Measurements from ENCODE around the gene OR10A4.

DNA sequence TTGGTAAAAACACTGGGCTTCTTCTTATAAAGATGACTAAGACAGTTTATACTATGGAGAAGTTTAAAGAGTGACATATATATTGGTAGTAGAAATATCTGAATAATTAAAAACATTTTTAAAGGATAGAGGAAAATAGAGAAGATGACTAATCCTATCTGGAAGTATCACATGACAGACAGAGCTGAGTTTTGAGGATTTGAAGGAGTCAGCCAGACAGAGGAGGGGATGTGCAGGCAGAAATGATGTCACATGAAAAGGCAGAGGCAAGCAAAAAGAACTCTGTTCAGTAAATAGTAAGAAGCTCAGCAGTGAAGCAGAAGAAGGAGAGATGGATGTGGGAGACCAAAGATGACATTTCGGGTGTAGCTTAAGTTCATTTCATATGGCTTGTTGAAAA, 12.0 kb upstream of the OR10A4 start:
- no peak for TF ChIP-seq EZH2 (IDR thresholded peaks at IDR 0.05; ENCODE audit: borderline replicate concordance, insufficient read depth, low read length, poor library complexity, severe bottlenecking)
- TF ChIP-seq, protein P1, sequence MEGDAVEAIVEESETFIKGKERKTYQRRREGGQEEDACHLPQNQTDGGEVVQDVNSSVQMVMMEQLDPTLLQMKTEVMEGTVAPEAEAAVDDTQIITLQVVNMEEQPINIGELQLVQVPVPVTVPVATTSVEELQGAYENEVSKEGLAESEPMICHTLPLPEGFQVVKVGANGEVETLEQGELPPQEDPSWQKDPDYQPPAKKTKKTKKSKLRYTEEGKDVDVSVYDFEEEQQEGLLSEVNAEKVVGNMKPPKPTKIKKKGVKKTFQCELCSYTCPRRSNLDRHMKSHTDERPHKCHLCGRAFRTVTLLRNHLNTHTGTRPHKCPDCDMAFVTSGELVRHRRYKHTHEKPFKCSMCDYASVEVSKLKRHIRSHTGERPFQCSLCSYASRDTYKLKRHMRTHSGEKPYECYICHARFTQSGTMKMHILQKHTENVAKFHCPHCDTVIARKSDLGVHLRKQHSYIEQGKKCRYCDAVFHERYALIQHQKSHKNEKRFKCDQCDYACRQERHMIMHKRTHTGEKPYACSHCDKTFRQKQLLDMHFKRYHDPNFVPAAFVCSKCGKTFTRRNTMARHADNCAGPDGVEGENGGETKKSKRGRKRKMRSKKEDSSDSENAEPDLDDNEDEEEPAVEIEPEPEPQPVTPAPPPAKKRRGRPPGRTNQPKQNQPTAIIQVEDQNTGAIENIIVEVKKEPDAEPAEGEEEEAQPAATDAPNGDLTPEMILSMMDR (IDR thresholded peaks at IDR 0.05; ENCODE audit: poor library complexity, severe bottlenecking), result no peak
- TF ChIP-seq EP300 (conservative IDR thresholded peaks at IDR 0.05; ENCODE audit: poor library complexity, severe bottlenecking), result no peak
- no peak for TF ChIP-seq POLR2AphosphoS5 (IDR thresholded peaks at IDR 0.05)
- TF ChIP-seq RAD21 (conservative IDR thresholded peaks at IDR 0.05), result no peak
- TF ChIP-seq TAF1 (IDR thresholded peaks at IDR 0.05; ENCODE audit: low read depth), result no peak
- TF ChIP-seq SMC3 (conservative IDR thresholded peaks at IDR 0.05; ENCODE audit: poor library complexity), result no peak
- TF ChIP-seq, protein P2, sequence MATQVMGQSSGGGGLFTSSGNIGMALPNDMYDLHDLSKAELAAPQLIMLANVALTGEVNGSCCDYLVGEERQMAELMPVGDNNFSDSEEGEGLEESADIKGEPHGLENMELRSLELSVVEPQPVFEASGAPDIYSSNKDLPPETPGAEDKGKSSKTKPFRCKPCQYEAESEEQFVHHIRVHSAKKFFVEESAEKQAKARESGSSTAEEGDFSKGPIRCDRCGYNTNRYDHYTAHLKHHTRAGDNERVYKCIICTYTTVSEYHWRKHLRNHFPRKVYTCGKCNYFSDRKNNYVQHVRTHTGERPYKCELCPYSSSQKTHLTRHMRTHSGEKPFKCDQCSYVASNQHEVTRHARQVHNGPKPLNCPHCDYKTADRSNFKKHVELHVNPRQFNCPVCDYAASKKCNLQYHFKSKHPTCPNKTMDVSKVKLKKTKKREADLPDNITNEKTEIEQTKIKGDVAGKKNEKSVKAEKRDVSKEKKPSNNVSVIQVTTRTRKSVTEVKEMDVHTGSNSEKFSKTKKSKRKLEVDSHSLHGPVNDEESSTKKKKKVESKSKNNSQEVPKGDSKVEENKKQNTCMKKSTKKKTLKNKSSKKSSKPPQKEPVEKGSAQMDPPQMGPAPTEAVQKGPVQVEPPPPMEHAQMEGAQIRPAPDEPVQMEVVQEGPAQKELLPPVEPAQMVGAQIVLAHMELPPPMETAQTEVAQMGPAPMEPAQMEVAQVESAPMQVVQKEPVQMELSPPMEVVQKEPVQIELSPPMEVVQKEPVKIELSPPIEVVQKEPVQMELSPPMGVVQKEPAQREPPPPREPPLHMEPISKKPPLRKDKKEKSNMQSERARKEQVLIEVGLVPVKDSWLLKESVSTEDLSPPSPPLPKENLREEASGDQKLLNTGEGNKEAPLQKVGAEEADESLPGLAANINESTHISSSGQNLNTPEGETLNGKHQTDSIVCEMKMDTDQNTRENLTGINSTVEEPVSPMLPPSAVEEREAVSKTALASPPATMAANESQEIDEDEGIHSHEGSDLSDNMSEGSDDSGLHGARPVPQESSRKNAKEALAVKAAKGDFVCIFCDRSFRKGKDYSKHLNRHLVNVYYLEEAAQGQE (IDR thresholded peaks at IDR 0.05; ENCODE audit: borderline replicate concordance), result no peak

Data from neural cell (in vitro differentiated cells).